Stimulated activated CD4-positive, alpha-beta T cell treated with anti-CD3 and anti-CD28 coated beads, TNF-alpha, amount 100 ng/mL, for 24 hours (primary cell): ENCODE data around the gene CHD5.

Source experiments
- DNase-seq, 3 experiments: peaks; one replicate each; pipeline ENCODE4 v3.0.0-alpha.2; 2020; ENCODE audit warnings: low read depth in 3 of 3

The CHD5 gene

DNA sequence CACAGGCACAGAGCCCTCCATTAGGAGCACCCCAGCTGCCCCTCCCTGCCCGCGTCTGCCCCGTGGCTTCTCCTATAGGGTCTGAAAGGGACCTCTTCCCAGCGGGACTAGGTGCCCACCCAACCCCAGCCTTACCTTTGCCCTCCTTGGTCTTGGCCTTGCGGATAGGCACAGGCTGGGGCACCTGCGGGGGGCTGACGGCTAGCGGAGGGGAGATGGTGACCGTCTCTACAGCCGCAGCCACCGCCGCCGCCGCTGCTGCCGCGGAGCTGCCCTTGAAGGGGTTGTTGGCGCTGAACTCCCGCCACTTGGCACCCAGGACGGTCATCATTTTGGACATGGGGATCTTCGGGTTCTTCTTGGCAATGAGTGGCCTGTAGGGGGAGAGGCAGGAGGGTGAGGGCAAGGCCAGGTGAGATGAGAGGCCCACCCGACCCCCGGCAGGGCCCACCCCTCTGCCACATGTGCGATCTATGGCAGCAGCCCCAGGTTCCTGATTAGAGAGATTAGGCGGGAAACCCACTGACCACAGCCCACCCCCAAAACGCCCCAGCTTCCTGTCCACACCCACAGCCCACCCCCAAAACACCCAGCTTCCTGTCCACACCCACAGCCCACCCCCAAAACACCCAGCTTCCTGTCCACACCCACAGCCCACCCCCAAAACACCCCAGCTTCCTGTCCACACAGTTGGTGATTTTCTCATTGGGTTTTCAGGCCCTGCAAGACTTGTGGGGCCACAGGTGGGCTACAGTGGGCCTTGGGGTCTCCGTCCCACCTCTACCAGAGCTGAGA is 25.4 kb downstream of the CHD5 start:
- DNase-seq = no peak

DNA sequence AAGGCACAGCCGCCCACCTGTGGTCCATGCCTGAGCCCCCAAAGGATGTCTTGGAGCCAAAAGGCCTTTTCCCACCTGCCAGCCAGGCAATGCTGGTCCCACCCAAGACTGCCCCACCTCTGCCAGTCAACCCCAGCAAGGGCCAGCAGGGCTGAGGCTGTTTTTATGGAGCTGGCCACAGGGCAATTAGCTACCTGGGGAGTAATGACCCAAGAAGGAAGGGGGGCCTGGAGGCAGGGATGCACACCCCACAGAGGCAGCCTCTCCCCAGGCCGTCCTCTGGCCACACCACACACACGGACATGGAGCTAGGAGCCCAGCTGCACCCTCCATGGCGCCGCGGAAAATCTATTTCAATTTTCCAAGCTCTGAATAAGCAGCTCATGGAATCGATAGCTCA is 27.2 kb downstream of the CHD5 start:
- DNase-seq = no peak

DNA sequence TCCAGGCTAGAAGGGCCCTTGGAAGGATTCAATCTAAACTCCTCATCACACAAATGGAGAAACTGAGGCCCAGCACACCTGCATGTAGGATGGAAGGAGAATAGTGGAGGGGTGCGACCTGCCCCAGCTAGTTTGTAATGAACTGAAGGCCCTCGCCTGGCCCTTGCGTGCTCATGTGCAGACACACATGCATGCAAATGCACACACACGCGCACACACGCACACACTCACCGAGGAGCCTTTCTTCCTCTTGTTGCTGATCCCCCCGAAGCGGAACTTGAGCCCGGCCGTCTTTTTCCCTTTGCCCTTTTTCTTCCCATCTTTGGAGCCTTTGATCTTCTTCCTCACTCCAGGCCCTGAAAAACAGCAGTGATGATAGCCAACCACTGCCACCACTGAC is 27.9 kb downstream of the CHD5 start:
- no peak for DNase-seq

DNA sequence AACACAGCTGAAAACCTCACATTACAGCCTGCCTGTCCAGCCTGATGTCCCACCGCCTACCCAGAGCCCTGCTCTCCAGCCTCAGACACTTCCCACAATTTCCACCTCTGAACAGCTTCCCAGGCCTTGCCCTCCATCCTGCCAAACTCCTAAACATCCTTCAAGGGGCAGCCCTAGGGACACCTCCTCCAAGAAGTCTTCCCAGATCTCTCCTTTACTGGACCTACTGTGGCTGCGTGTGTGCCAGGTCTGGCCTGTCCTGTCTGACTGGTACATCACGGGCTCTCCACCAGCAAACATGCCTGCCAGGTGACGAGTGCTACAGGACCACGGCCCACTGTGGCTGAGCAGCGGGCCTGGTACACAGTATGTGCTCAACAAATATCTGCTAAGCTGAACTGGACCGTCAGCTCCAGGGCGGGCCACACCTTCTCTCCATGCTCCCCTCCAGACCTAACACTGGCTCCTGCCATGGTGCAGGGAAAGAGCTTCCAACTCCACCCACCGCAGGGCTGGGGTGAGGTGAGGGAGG is 28.8 kb downstream of the CHD5 start:
- no peak for DNase-seq

DNA sequence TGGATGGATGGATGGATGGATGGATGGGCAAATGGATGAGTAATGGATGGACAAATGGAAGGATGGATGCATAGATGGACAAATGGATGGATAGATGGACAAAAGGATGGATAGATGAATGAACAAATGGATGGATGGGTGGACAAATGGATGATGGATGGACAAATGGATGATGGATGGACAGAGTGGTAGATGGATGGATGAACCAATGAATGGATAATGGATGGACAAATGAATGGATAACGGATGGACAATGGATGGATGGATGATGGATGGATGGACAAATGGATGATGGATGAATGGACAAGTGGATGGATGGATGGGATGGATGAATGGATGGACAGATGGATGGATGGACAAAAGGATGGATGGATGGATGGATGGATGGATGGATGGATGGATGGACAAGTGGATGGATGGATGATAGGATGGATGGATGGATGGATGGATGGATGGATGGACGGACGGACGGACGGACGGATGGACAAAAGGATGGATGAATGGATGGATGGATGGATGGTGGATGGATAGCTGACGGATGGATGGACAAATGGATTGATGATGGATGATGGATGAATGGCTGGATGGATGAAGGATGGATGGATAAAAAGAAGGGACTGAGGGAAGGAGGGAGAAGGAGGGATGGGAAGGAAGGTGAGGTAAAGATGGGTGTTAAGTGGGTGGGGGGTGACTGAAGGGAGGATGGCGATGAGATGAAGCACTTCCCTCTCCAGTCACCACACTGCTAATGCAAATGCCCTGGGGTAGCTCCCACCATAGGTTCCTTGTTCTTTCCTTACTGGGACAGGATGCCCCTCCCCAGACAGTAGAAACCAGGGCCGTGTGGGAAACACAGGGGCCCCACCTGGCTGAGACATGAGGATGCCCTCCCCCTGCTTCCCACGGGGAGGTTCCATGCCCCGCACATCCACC is 29.8 kb downstream of the CHD5 start:
- DNase-seq = no peak

DNA sequence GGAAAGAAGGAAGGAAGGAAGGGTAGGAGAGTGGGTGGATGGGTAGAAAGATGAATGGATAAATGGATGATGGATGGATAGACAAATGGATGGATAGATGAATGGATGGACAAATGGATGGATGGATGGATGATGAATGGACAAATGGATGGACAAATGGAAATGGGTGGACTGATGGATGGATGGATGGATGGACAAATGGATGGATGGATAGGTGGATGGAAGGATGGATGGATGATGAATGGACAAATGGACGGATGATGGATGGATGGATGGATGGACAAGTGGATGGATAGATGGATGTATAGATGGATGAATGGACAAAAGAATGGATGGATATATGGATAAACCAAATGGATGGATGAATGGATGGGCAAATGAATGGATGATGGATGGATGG is 30.5 kb downstream of the CHD5 start:
- no peak for DNase-seq

DNA sequence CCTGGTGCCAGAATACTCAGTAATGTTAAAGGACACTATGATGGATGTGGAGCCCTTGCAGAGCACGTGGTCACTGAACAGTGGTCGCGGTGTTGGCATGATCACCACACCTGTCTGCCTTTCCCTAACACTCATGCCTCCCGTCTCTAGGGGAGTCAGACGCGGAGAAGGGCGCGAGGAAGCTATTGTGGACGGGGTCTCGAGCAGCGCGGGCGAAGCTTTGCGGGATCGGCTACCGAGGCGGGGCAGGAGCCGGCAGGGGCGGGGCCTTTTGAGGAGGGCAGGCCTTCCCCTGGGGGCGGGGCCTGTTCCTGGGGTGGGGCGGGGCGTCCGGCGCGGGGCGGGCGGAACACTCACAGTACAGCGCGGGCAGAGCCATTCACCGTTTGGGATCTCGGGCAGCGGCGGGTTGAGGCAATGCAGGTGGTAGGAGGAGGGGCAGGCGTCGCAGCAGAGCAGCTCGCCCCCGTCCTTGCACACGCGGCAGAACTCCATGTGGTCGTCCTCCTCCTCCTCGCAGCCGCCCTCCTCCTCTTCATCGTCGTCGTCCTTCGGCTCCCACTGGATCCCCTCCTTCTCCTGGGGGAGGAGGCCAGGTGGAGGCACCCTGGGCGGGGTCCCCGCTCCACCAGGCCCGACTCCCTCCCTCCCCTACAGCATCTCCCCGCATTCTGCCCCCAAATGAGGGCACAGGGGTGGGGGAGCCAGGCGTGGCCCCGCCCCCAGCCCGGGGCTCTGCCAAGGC is 31.5 kb downstream of the CHD5 start:
- DNase-seq = peak; percentile 44 to 72 (median 48)

DNA sequence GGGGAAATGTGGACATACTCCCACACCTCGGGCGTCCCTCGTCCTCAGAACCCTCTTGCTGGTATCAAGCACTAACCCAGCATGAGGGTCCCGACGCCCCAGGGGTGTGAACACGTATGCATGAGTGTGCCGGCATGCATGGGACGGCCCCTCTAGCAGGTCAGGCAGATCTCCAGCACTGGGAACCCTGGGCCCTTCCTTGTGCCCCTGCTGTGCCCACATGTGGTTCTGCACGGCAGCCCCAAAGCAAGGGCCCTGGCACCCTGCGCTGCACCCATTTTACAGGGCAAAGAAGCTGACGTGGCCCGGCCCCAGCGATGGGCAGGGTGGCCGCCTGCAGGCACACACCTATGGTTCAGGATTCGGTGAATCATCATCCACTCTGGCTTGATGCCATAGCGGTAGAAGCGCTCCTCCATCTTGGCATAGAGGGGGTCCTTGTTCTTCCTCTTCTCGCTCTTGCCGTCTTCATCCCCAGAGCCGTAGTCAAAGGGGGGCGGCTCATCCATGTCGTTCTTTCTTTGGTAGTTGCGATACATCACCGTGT is 34.2 kb downstream of the CHD5 start:
- no peak for DNase-seq

DNA sequence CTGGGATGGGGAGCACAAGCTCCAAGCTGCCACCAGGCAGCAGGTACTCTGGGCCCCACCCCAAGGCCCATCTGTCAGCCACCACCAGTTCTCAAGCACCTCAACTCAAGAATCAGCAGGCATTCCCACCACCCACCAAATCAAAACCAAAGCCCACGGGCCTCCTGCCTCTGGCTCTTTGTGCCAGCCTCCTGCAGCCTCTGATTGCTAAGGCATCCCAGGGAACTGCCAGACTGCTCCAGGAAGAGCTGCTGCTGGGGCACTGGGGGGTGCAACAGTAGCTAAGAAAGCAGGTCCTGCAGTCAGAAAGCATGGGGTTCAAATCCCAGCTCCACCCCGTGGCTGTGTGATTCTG is 34.7 kb downstream of the CHD5 start:
- DNase-seq = no peak

DNA sequence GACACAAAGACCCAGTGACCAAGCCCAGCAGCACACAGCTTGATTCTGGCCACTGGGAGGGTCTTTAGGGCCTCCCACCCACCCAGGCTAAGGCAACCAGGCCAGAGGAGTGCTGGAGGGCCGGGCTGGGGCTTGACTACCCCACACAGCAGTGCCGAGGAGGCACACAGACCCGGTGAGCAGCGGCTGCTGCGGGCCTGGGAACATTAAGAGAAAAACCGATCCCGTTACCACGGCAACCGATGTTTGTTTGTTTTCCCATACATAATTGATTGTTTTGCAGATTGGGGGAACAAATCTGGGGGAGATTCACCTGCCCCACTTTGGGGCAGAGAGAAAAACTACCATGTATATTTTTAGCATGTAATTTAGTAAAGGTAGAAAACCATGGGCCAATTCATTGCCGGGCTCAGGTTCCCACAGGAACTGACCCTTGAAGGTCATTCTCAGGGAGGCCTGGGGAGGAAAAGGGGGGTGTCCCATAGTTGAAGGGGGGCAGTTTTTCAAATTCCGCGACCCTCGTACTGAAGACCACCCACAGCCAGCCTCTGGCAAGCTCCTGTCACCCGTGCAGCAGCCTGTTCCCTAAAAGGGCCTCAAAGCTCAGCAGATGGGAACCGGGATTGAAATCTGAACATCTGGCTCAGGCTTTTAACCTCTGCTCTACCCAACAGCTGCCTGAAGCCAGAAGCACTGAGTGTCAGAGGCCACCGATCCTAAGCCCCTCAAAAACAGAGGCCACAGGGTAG is 35.3 kb downstream of the CHD5 start:
- no peak for DNase-seq

DNA sequence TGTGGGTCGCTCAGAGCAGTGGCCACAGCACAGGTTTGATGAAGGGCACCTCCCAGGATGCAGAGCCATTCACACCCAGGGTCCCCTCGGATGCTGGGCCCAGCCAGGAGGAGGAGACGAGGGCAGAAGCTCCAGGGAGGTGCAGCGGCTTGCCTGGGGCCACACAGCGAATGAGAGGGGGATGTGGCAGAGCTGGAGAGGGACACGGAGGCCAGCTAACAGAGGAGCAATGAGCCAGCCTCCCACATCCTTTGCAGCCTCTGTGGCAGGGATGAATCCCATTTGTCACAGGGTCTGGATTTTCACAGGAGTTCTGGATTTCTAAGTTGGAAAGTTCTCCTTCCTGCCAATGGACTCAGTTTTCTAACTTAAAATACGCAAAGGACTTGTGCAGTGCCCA is 35.9 kb downstream of the CHD5 start:
- no peak for DNase-seq

DNA sequence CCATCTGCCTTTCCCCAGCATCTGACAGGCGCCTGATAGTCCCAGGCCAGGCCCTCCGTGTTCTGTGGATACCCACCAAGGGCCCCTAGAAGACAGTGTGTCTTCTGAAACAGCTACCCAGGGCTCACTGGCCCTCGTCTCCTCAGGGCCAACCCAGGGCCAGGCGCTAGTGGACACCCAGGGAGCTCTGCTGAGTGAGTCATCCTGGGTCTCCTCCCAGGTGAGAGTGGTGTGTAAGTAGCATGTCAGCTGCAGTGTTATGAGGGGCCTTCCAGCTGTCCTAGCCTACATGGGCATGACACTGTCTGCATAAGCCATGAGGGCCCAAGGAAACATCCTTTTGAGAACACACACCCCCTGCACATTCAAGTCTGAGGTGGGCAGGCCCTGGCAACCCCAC is 36.7 kb downstream of the CHD5 start:
- no peak for DNase-seq

DNA sequence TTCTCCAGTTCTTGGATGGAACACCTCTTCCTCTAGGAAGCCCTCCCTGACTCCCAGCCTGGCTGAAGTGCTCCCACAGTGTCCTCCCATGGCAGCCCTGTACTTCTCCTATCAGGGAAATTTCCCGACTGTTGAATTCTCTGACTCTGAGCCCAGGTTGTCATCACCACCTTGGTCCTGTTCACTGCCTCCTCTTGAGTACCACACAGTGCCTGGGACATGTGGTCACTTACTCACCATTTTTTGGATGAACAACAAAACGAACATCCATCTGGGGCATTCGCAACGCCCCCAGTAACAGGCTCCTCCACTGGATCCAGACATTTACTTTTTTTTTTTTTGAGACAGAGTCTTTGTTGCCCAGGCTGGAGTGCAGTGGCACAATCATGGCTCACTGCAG is 37.4 kb downstream of the CHD5 start:
- DNase-seq = no peak

DNA sequence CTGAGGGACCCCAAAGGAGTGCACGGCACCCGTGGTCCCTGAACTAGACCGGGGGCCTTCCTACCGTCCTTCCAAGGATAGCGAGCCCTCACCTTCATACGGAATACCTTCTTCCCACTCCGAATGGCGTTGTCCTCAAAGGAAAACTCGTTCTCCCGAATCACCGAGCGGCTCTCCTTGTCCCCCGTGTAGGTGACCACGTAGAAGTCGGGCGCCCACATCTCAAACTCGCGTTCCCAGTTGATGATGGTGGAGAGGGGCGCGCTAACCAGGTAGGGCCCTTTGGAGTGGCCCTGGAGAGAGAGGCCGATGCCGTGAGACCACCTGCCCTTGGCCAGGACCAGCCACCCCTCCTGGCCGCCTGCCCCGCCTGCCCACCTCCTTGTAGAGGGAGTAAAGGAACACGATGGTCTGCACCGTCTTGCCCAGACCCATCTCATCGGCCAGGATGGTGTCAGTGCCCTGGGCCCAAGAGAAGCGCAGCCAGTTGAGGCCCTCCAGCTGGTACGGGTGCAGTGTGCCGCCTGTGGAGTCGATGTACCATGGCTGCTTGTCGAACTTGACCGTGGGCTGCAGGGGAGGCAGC is 38.0 kb downstream of the CHD5 start:
- no peak for DNase-seq

DNA sequence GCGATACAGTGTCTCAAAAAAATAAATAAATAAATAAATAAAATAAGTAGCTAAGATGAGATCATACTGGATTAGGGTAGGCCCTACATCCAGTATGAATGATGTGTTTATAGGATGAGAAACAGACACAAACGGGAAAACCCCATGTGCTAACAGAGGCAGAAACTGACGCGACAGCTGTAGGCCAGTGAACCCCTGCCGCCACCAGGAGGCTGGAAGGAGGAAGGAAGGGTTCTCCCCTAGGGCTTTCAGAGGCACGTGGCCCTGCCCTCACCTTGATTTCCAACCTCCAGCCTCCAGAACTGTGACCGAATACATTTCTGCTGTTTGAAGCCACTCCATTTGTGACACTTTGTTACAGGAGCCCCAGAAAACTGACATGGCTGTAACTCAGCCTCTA is 38.5 kb downstream of the CHD5 start:
- peak in 1 of 3 experiments; percentile 26 for DNase-seq

DNA sequence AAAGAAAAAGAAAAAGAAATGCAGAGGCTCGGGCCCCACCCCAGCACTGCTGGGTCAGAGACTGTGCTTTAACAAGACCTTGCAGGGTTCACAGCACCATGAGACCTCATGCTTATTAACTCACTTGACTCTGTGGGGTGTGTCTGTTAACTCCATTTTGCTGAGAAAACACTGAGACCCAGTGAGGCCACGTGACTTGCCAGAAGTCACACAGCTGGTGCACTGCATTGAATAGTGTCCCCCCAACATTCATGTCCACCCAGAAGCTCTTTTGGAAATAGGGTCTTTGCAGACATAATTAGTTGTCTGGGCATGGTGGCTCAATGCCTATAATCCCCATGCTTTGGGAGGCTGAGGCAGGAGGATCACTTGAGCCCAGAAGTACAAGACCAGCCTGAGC is 39.7 kb downstream of the CHD5 start:
- no peak for DNase-seq

DNA sequence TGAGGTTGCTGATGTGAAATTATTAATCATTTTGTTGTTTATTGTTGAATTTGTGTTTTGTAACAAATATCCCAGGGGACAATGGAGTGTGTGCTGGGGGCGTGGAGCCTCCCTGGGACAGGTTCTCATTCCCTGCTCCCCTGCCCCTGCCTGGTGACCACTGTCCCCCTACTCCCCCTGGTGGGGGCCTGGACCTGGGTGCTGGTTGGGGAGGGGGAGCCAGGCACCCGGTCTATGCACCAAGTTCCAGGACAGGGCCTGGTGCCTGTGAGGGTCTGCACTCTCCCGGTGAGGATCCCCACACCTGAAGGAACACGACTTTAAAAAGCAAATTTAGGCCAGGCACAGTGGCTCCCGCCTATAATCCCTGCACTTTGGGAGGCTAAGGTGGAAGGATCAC is 42.4 kb downstream of the CHD5 start:
- no peak for DNase-seq

DNA sequence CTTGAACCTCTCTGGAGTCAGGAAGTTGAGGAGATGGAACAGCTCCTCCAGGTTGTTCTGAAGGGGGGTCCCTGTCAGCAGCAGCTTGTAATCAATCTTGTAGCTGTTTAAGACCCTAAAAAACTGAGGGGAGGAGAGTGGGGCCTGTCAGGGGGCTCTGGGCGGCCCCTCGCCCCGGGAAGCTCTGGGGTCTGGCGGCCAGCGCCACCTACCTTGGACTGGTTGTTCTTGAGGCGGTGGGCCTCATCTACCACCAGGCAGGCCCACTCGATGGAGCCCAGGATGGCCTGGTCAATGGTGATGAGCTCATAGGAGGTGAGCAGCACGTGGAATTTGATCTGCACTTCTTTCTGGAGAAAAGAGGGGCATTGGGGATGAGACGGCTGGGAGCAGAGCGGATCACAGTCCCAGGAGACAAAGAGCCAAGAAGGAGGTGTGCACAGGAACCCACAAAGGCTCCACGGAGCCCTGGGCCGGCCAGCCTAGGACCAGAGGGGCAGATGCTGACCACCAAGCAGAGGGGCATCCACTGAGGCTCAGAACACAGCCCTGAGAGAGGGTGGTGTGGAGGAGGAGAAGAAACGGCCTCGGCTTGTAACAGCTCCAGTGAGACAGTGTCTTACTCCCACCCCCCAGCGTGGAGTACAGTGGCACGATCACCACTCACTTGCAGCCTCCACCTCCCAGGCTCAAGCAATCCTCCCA is 43.5 kb downstream of the CHD5 start:
- DNase-seq = no peak

DNA sequence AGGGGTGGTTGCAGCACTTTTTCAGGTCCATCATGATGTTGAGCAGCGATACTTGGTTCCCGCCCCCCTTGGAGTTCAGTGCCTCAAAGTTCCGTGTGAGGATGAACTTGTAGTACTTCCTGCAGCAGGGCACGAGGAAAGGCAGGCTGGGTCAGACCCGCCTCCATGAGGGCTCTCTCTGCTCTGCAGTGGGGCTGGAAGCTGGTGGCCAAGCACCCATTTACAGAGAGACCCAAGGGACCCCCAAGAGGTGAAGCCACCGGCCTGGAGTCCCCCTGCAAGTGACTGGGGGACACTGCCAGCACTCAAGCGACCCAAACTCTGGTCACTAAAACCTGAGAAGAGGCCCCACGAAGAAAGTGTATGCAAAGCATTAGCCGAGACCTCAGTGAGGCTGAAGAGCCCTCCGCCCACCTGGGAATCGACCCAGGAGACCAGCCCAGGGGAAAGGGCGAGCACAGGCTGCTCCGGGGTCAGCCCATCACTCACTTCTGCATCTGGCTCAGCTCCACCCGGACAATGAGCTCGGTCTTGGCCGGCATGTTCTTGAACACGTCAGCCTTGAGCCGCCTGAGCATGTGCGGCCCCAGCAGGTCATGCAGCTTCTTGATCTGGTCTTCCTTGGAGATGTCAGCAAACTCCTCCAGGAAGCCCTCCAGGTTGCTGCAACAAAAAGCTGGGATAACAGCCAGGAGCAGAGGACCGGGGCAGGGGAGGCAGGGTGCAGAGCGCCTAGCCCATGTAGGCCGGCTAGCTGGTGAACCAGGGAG is 45.2 kb downstream of the CHD5 start:
- no peak for DNase-seq
